K562 (cell line): ENCODE data around the gene RAD17. TPM values are rescaled to one million over a fixed set of nuclear protein-coding genes. Genes with fewer than 3 reads are reported as not detected.

Experiments used
- CREB5 ChIP-seq: fragments of 250-450 bp; sonication (Bioruptor Pico); IDR thresholded peaks from 2 replicates; pipeline ENCODE4 v1.5.0; 2020; ENCODE audit warnings: mild to moderate bottlenecking
- E2F6 ChIP-seq, 2 experiments: IDR thresholded peaks; 2 replicates each; pipeline ENCODE4 v1.6.1; 2011; ENCODE audit warnings: borderline replicate concordance in 1 of 2, control low read depth in 1 of 2, low read depth in 1 of 2, low read length in 1 of 2, mild to moderate bottlenecking in 1 of 2, mixed read lengths in 1 of 2, moderate library complexity in 1 of 2; ENCODE audit not compliant: insufficient read depth in 1 of 2, insufficient read length in 1 of 2, poor library complexity in 1 of 2, severe bottlenecking in 1 of 2; ENCODE audit errors: extremely low read depth in 1 of 2
- ELF2 ChIP-seq: fragments of 250-450 bp; sonication (Bioruptor Pico); IDR thresholded peaks from 2 replicates; pipeline ENCODE4 v1.5.0; 2021; ENCODE audit warnings: mild to moderate bottlenecking
- ETV6 ChIP-seq, 3 experiments: fragments of 150-350 bp in 1 of 3; sonication (generic) in 1 of 3; formaldehyde crosslinking in 1 of 3; IDR thresholded peaks; 2 replicates each; pipeline versions ENCODE4 v1.6.1 to v1.8.0; 2014 to 2022; ENCODE audit warnings: borderline replicate concordance in 2 of 3, low read depth in 2 of 3, antibody characterized with exemption in 1 of 3, low read length in 1 of 3, mild to moderate bottlenecking in 1 of 3, missing genetic modification reagents in 1 of 3
- HNRNPH1 ChIP-seq: fragments of 200-400 bp; formaldehyde crosslinking; optimal IDR thresholded peaks from 2 replicates; pipeline ENCODE3; 2017; ENCODE audit warnings: low read depth, mild to moderate bottlenecking, low read length, moderate library complexity
- HOXB6 ChIP-seq: fragments of 250-450 bp; sonication (Bioruptor Pico); IDR thresholded peaks from 2 replicates; pipeline ENCODE4 v1.5.1; 2022; ENCODE audit warnings: mild to moderate bottlenecking, borderline replicate concordance
- MAFG ChIP-seq: fragments of 450-650 bp; conservative IDR thresholded peaks from 2 replicates; pipeline ENCODE4 v1.6.1; 2016; ENCODE audit warnings: missing genetic modification characterization, missing compliant biosample characterization
- MAFK ChIP-seq: IDR thresholded peaks from 2 replicates; pipeline ENCODE4 v1.6.1; 2011; ENCODE audit warnings: low read length, improper control_type of control experiment
- MEF2A ChIP-seq: IDR thresholded peaks from 2 replicates; pipeline ENCODE4 v1.6.1; 2011; ENCODE audit warnings: low read depth, mild to moderate bottlenecking, low read length, moderate library complexity; ENCODE audit not compliant: control insufficient read depth
- NCOA4 ChIP-seq: fragments of 450-650 bp; IDR thresholded peaks from 2 replicates; pipeline ENCODE4 v1.6.1; 2018; ENCODE audit warnings: mild to moderate bottlenecking; ENCODE audit not compliant: partially characterized antibody
- RREB1 ChIP-seq: fragments of 250-450 bp; sonication (Bioruptor Pico); IDR thresholded peaks from 2 replicates; pipeline ENCODE4 v1.4.0; 2020
- SMAD4 ChIP-seq: fragments of 250-450 bp; sonication (Bioruptor Pico); conservative IDR thresholded peaks from 2 replicates; pipeline ENCODE4 v1.8.0; 2021; ENCODE audit warnings: inconsistent platforms, mild to moderate bottlenecking, moderate library complexity
- SNAPC5 ChIP-seq: fragments of 250-450 bp; sonication (Bioruptor Pico); IDR thresholded peaks from 2 replicates; pipeline ENCODE4 v1.8.0; 2021; ENCODE audit warnings: moderate library complexity, mild to moderate bottlenecking, inconsistent platforms
- SRSF1 ChIP-seq: fragments of 200-400 bp; formaldehyde crosslinking; IDR thresholded peaks from 2 replicates; pipeline ENCODE4 v1.6.1; 2017; ENCODE audit warnings: mild to moderate bottlenecking, low read depth, low read length, moderate library complexity
- SRSF3 ChIP-seq: fragments of 200-400 bp; formaldehyde crosslinking; IDR thresholded peaks from 2 replicates; pipeline ENCODE4 v1.6.1; 2016; ENCODE audit warnings: mild to moderate bottlenecking, low read length, moderate library complexity; ENCODE audit not compliant: insufficient read depth
- TFAP4 ChIP-seq: sonication (generic); formaldehyde crosslinking; IDR thresholded peaks from 2 replicates; pipeline ENCODE4 v1.8.0; 2022; ENCODE audit warnings: missing genetic modification reagents, mild to moderate bottlenecking, moderate library complexity, borderline replicate concordance
- ZNF146 ChIP-seq: IDR thresholded peaks from one replicate; pipeline ENCODE4 v1.6.1; 2018; ENCODE audit warnings: missing compliant biosample characterization; ENCODE audit not compliant: unreplicated experiment
- ZNF699 ChIP-seq: fragments of 250-450 bp; sonication (Bioruptor Pico); IDR thresholded peaks from 2 replicates; pipeline ENCODE4 v1.8.0; 2021; ENCODE audit warnings: mild to moderate bottlenecking, moderate library complexity; ENCODE audit not compliant: insufficient replicate concordance
- polyA plus RNA-seq, 8 experiments: library from polyadenylated mRNA; depleted of rRNA in 4 of 8; stranded (reverse) in 5 of 8; unstranded in 3 of 8; fragments of >200 nt; fragmentation: Nextera tagmentation in 2 of 8; fragmentation: Illumina TruSeq in 1 of 8; extraction: Ambion mirVana in 2 of 8; extraction: Trizol in 1 of 8; gene quantifications; 2 replicates each; pipeline versions ENCODE4 v1.2.1 to v1.2.3, GENCODE V29; 2011 to 2014; ENCODE audit warnings: inconsistent platforms in 1 of 8, missing spikeins in 1 of 8
- total RNA-seq, 7 experiments: library from RNA; depleted of rRNA in 6 of 7; stranded (reverse); fragments of >200 nt in 6 of 7; fragmentation: Illumina TruSeq in 2 of 7; extraction: Trizol in 2 of 7; gene quantifications; 2 replicates each; pipeline versions ENCODE4 v1.2.1 to v1.2.3, GENCODE V29; 2011 to 2021; ENCODE audit warnings: low replicate concordance in 1 of 7

RAD17 gene
- total and polyA plus RNA-seq, 9 of the 15 experiments (the other 6 are each of a cell fraction or from before 2014, with no cell fraction given), result 21.1 to 50.1 (median 40.1) TPM

GRCh38 chr5:69378376-69378775 is 8.8 kb downstream of the RAD17 start (continued):
- no peak for TF ChIP-seq SRSF1
- TF ChIP-seq ELF2 (CRISPR knock-in tag), result no peak
- no peak for TF ChIP-seq HOXB6 (CRISPR knock-in tag)
- TF ChIP-seq RREB1, result no peak
- TF ChIP-seq SMAD4 (CRISPR knock-in tag), result no peak
- peak; percentile 66 for TF ChIP-seq MAFK
- no peak for TF ChIP-seq HNRNPH1
- peak; percentile 63 for TF ChIP-seq MAFG
- no peak for TF ChIP-seq ETV6 (IDR thresholded peaks at IDR 0.05; ENCODE audit: borderline replicate concordance in 1 of 2, low read depth in 2 of 2, low read length in 1 of 2)
- TF ChIP-seq ETV6 (CRISPR knock-in tag; IDR thresholded peaks at IDR 0.05; ENCODE audit: borderline replicate concordance), result no peak
- no peak for TF ChIP-seq NCOA4
- no peak for TF ChIP-seq MEF2A
- no peak for TF ChIP-seq E2F6 (IDR thresholded peaks at IDR 0.05; ENCODE audit: borderline replicate concordance in 1 of 2, extremely low read depth in 1 of 2, insufficient read depth in 1 of 2, insufficient read length in 1 of 2, low read depth in 1 of 2, low read length in 1 of 2, poor library complexity in 1 of 2, severe bottlenecking in 1 of 2)
- no peak for TF ChIP-seq TFAP4 (CRISPR knock-in tag)
- TF ChIP-seq CREB5 (CRISPR knock-in tag), result no peak
- no peak for TF ChIP-seq ZNF146 (CRISPR knock-in tag)
- TF ChIP-seq ZNF699 (CRISPR knock-in tag), result no peak
- TF ChIP-seq SRSF3, result no peak
- no peak for TF ChIP-seq SNAPC5 (CRISPR knock-in tag)
